ENCODE results near the gene VPS8.
A peak's percentile ranks its signal among the peaks of the same experiment; 100 is the strongest.

Gene VPS8

GRCh38 chr3:185070491-185071286 is 258.7 kb downstream of the VPS8 start:
- peak; percentile 25 for TF ChIP-seq CTCF (IDR thresholded peaks at IDR 0.05; ENCODE audit: low read depth, low read length, missing control alignments)
- no peak for DNase-seq (ENCODE audit: extremely low read depth, low read depth)
- H3K4me3 ChIP-seq (replicated peaks; ENCODE audit: low read depth, low read length), result no peak overlapping the region

- DNase-seq (ENCODE audit: extremely low read depth, low read depth), result no peak
- H3K4me3 ChIP-seq (replicated peaks; ENCODE audit: low read depth, low read length), result no peak overlapping the region
- no peak for TF ChIP-seq CTCF (IDR thresholded peaks at IDR 0.05; ENCODE audit: low read depth, low read length, missing control alignments)
Measured at GRCh38 chr3:185071287-185071800, 259.4 kb downstream of the VPS8 start.

GRCh38 chr3:185075547-185075946 is 263.6 kb downstream of the VPS8 start:
- H3K4me3 ChIP-seq (replicated peaks; ENCODE audit: low read depth, low read length), result no peak overlapping the region
- DNase-seq (ENCODE audit: extremely low read depth, low read depth), result no peak
- TF ChIP-seq CTCF (IDR thresholded peaks at IDR 0.05; ENCODE audit: low read depth, low read length, missing control alignments), result no peak

- H3K4me3 ChIP-seq (replicated peaks; ENCODE audit: low read depth, low read length), result no peak overlapping the region
- DNase-seq (ENCODE audit: extremely low read depth, low read depth), result no peak
- no peak for TF ChIP-seq CTCF (IDR thresholded peaks at IDR 0.05; ENCODE audit: low read depth, low read length, missing control alignments)
Measured at GRCh38 chr3:185076219-185076618, 264.3 kb downstream of the VPS8 start.

GRCh38 chr3:185079625-185080024 is 267.7 kb downstream of the VPS8 start:
- DNase-seq (ENCODE audit: extremely low read depth, low read depth), result no peak
- H3K4me3 ChIP-seq (replicated peaks; ENCODE audit: low read depth, low read length), result no peak overlapping the region
- no peak for TF ChIP-seq CTCF (IDR thresholded peaks at IDR 0.05; ENCODE audit: low read depth, low read length, missing control alignments)

- TF ChIP-seq CTCF (IDR thresholded peaks at IDR 0.05; ENCODE audit: low read depth, low read length, missing control alignments), result no peak
- H3K4me3 ChIP-seq (replicated peaks; ENCODE audit: low read depth, low read length), result no peak overlapping the region
- DNase-seq (ENCODE audit: extremely low read depth, low read depth), result no peak
Measured at GRCh38 chr3:185081521-185081920, 269.6 kb downstream of the VPS8 start.
